H1 (cell line): ENCODE data around the gene IFNGR1.

Experiments used
- EZH2 ChIP-seq: fragments of 200-600 bp; sonication (generic); IDR thresholded peaks from 2 replicates; pipeline ENCODE4 v1.7.1; 2012; ENCODE audit warnings: low read depth, mild to moderate bottlenecking, moderate library complexity, low read length, inconsistent platforms; ENCODE audit not compliant: severe bottlenecking
- MAFK ChIP-seq: IDR thresholded peaks from 2 replicates; pipeline ENCODE4 v1.6.1; 2012; ENCODE audit warnings: low read depth, mild to moderate bottlenecking, improper control_type of control experiment, low read length
- POLR2A ChIP-seq, 2 experiments: IDR thresholded peaks; 1 replicate in 1 of 2; 2 replicates in 1 of 2; pipeline ENCODE4 v1.6.1; 2011; ENCODE audit warnings: low read depth in 2 of 2, low read length in 2 of 2, mild to moderate bottlenecking in 2 of 2; ENCODE audit errors: control extremely low read depth in 1 of 2
- POLR2AphosphoS5 ChIP-seq: IDR thresholded peaks from 2 replicates; pipeline ENCODE4 v1.6.1; 2011; ENCODE audit warnings: low read depth, low read length
- RNF2 ChIP-seq: fragments of 200-900, 300-1000 bp; sonication (generic); IDR thresholded peaks from 2 replicates; pipeline ENCODE4 v1.7.1; 2016; ENCODE audit warnings: borderline replicate concordance, low read depth, mild to moderate bottlenecking, antibody characterized with exemption, low read length; ENCODE audit not compliant: poor library complexity, severe bottlenecking; ENCODE audit errors: missing control alignments
- YY1 ChIP-seq: IDR thresholded peaks from 2 replicates; pipeline ENCODE4 v1.6.1; 2011; ENCODE audit warnings: low read depth, mild to moderate bottlenecking, low read length
- TF ChIP-seq, protein P1 (sequence below), 3 experiments: IDR thresholded peaks; 1 replicate in 2 of 3; 2 replicates in 1 of 3; pipeline versions ENCODE4 v1.5.1 to v1.6.1; 2011; ENCODE audit warnings: low read length in 3 of 3, mild to moderate bottlenecking in 3 of 3, inconsistent platforms in 2 of 3, low read depth in 1 of 3, moderate library complexity in 1 of 3; ENCODE audit not compliant: insufficient read depth in 1 of 3; ENCODE audit errors: control extremely low read depth in 1 of 3

DNA sequence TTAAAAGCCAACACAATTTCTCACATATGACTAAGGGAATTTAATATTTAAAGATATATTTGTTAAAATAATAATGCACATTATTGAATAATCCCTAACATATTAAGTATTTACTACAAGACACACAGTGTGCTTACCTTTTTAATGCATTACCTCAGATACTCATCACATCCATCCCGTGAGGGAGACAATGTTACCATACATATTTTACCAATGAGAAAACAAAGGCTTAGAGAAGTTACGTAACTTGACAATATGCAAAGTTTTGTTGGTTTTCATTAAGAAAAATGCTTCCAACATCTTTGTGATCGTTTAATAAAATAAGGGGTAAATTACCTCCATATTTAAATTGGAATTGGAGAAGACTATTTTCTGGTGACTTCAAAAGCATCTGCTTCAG is 4.3 kb downstream of the IFNGR1 start:
- TF ChIP-seq, protein P1, sequence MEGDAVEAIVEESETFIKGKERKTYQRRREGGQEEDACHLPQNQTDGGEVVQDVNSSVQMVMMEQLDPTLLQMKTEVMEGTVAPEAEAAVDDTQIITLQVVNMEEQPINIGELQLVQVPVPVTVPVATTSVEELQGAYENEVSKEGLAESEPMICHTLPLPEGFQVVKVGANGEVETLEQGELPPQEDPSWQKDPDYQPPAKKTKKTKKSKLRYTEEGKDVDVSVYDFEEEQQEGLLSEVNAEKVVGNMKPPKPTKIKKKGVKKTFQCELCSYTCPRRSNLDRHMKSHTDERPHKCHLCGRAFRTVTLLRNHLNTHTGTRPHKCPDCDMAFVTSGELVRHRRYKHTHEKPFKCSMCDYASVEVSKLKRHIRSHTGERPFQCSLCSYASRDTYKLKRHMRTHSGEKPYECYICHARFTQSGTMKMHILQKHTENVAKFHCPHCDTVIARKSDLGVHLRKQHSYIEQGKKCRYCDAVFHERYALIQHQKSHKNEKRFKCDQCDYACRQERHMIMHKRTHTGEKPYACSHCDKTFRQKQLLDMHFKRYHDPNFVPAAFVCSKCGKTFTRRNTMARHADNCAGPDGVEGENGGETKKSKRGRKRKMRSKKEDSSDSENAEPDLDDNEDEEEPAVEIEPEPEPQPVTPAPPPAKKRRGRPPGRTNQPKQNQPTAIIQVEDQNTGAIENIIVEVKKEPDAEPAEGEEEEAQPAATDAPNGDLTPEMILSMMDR (IDR thresholded peaks at IDR 0.05; ENCODE audit: control extremely low read depth in 1 of 3, insufficient read depth in 1 of 3, low read depth in 1 of 3, low read length in 3 of 3) = no peak
- no peak for TF ChIP-seq RNF2
- TF ChIP-seq POLR2A (IDR thresholded peaks at IDR 0.05; ENCODE audit: control extremely low read depth in 1 of 2, low read depth in 2 of 2, low read length in 2 of 2) = no peak
- no peak for TF ChIP-seq YY1
- no peak for TF ChIP-seq EZH2
- no peak for TF ChIP-seq POLR2AphosphoS5
- TF ChIP-seq MAFK = no peak
